Keratinocyte (primary cell): ENCODE data around the gene RPGRIP1.
"Not testable (repeated sequence)": the region's sequence is repeated elsewhere in the genome, so short reads cannot be mapped to it uniquely, and the experiment has no call there.

ENCODE experiments used
- EZH2 ChIP-seq: IDR thresholded peaks from one replicate; pipeline ENCODE4 v1.6.1; 2012; ENCODE audit warnings: inconsistent platforms, mild to moderate bottlenecking, low read length, moderate library complexity
- TF ChIP-seq, protein P1 (sequence below), 3 experiments: IDR thresholded peaks in 1 of 3; conservative IDR thresholded peaks in 1 of 3; optimal IDR thresholded peaks in 1 of 3; 2 replicates in 2 of 3; 3 replicates in 1 of 3; pipeline versions ENCODE3 to v1.5.1; 2011; ENCODE audit warnings: low read length in 3 of 3, mild to moderate bottlenecking in 3 of 3, moderate library complexity in 2 of 3, control low read depth in 1 of 3, inconsistent platforms in 1 of 3; ENCODE audit not compliant: insufficient read depth in 2 of 3; ENCODE audit errors: extremely low read depth in 1 of 3

DNA sequence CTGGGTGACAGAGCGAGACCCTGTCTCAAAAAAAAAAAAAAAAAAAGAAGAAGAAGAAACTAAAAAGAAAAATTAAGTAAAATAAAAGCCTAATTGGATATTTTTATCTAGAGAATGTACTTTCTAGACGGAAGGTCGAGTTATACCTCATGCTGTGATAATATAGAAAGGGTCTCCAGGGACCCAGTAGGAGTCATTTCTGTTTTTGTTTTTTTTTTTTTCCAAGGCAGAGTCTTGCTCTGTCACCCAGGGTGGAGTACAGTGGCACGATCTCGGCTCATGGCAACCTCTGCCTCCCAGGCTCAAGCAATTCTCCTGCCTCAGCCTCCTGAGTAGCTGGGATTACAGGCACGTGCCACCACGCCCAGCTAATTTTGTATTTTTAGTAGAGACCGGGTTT is 14.1 kb downstream of the RPGRIP1 start:
- TF ChIP-seq, protein P1, sequence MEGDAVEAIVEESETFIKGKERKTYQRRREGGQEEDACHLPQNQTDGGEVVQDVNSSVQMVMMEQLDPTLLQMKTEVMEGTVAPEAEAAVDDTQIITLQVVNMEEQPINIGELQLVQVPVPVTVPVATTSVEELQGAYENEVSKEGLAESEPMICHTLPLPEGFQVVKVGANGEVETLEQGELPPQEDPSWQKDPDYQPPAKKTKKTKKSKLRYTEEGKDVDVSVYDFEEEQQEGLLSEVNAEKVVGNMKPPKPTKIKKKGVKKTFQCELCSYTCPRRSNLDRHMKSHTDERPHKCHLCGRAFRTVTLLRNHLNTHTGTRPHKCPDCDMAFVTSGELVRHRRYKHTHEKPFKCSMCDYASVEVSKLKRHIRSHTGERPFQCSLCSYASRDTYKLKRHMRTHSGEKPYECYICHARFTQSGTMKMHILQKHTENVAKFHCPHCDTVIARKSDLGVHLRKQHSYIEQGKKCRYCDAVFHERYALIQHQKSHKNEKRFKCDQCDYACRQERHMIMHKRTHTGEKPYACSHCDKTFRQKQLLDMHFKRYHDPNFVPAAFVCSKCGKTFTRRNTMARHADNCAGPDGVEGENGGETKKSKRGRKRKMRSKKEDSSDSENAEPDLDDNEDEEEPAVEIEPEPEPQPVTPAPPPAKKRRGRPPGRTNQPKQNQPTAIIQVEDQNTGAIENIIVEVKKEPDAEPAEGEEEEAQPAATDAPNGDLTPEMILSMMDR (optimal IDR thresholded peaks at IDR 0.05 in 1 of 3, IDR thresholded peaks at IDR 0.05 in 1 of 3, conservative IDR thresholded peaks at IDR 0.05 in 1 of 3; ENCODE audit: extremely low read depth in 1 of 3, insufficient read depth in 2 of 3, low read length in 3 of 3) = not testable (repeated sequence)
- TF ChIP-seq EZH2 = not testable (repeated sequence)
